ENCODE results near the gene NOC2L.

The NOC2L gene

DNA sequence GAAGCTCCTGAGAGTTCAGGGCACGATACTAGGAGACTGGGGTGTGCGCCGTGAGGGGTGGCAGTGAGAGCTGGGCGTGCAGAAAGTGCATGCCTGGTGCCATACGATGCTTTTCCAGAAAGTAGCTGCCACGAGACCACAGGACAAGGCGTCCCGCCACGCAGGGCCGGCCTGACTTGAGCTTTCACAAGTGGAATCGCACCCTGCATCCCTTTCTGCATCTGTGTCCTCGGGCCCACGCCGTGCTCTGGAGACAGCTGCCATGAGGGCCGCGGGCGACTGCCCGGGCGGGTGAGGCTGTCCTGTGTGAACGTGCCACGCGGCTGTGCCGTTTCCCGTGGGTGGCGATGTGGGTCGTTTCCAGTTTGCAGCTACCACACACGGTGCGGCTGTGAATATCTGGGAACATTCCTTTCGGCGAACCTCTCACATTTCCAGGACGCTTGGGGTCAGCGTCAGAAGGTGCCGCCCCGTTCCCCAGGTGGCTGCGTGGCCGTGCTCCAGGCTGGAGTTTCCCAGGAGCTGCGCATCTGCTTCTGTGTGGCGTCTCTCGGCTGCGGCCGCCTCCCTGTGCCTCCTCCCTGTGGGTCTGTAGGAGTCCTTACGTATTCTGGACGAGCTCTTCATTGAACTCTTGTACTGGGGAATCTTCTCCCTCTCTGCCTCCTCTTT is 23.8 kb upstream of the NOC2L start:
- H4K20me1 ChIP-seq (ENCODE audit: insufficient read depth, low read length) = no peaks in the 10 kb centered on the region
- H2AFZ ChIP-seq (ENCODE audit: low read length) = no peak overlapping the region
- no peak overlapping the region for H3K27ac ChIP-seq (ENCODE audit: low read depth, low read length, poor library complexity, severe bottlenecking)
- H3K4me1 ChIP-seq (ENCODE audit: insufficient read depth, low read length, severe bottlenecking) = no peaks in the 10 kb centered on the region
- H3K9ac ChIP-seq (ENCODE audit: low read length) = no peak overlapping the region
- no peaks in the 10 kb centered on the region for H3F3A ChIP-seq (ENCODE audit: insufficient read depth, low read length)
- no peaks in the 10 kb centered on the region for H3K9me3 ChIP-seq (ENCODE audit: low read length)
- no peaks in the 10 kb centered on the region for H3K79me2 ChIP-seq (ENCODE audit: insufficient read depth, low read length)
- H3K36me3 ChIP-seq (ENCODE audit: insufficient read depth, low read length) = no peaks in the 10 kb centered on the region
- no peaks in the 10 kb centered on the region; the same call in 1 of the 2 replicates for H3K27me3 ChIP-seq (ENCODE audit: insufficient read depth, low read length)
- H3K4me3 ChIP-seq (ENCODE audit: low read depth, low read length, poor library complexity, severe bottlenecking) = no peak overlapping the region
- TF ChIP-seq, protein P1, sequence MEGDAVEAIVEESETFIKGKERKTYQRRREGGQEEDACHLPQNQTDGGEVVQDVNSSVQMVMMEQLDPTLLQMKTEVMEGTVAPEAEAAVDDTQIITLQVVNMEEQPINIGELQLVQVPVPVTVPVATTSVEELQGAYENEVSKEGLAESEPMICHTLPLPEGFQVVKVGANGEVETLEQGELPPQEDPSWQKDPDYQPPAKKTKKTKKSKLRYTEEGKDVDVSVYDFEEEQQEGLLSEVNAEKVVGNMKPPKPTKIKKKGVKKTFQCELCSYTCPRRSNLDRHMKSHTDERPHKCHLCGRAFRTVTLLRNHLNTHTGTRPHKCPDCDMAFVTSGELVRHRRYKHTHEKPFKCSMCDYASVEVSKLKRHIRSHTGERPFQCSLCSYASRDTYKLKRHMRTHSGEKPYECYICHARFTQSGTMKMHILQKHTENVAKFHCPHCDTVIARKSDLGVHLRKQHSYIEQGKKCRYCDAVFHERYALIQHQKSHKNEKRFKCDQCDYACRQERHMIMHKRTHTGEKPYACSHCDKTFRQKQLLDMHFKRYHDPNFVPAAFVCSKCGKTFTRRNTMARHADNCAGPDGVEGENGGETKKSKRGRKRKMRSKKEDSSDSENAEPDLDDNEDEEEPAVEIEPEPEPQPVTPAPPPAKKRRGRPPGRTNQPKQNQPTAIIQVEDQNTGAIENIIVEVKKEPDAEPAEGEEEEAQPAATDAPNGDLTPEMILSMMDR (IDR thresholded peaks at IDR 0.05; ENCODE audit: low read length) = no peak
- TF ChIP-seq EZH2 (IDR thresholded peaks at IDR 0.05; ENCODE audit: borderline replicate concordance, low read length) = no peak
- no peaks in the 10 kb centered on the region for H3K9me2 ChIP-seq (ENCODE audit: low read depth, low read length)
- no peak overlapping the region for H3K4me2 ChIP-seq (ENCODE audit: low read length)

DNA sequence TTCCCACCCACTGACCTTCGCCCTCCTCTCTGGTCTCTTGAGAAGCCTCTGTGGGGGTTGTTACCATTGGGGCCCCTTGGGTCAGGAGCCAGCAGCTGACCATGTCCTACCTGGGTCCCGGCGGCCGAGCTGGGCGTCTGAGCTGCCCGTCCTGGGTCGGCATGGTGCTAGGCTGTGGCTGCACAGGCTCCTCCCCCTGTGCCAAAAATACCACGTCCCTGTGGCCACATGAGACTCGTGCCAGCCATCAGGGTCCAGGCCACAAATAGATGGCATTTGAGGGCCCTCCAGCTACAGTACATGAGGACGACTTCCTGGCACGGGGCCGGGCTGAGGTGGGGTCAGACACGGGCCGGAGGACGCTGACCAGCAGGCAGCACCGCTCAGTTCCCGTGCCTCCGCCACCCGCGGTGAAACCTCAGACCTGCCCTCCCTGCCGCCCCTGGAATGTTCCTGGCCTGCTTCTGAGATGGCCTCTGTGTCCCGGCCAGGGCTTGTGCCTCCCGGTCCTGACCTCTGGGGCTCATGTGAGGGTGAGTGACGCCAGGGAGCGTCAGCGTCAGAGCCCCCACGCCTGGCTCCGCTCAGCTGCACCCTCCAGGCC is 23.0 kb upstream of the NOC2L start, which contains the start of gene PERM1:
Gene PERM1, minus strand, starts transcription at position 139 of the 604 bp plus-strand sequence. CDS start 1,064 bp downstream, outside the sequence.
- Histone ChIP-seq H3K27me3 (ENCODE audit: insufficient read depth, low read length) (no peaks in the 10 kb centered on the region; the same call in 1 of the 2 replicates), H3K36me3 (ENCODE audit: insufficient read depth, low read length) (no peaks in the 10 kb centered on the region), H3K4me3 (ENCODE audit: low read depth, low read length, poor library complexity, severe bottlenecking) (no peak within 1 kb of the TSS), H3K4me1 (ENCODE audit: insufficient read depth, low read length, severe bottlenecking) (no peaks in the 10 kb centered on the region), H3K9me2 (ENCODE audit: low read depth, low read length) (no peaks in the 10 kb centered on the region), H3K9me3 (ENCODE audit: low read length) (no peaks in the 10 kb centered on the region), H3K79me2 (ENCODE audit: insufficient read depth, low read length) (no peaks in the 10 kb centered on the region), H3F3A (ENCODE audit: insufficient read depth, low read length) (no peaks in the 10 kb centered on the region), H3K9ac (ENCODE audit: low read length) (no peak within 1 kb of the TSS), H4K20me1 (ENCODE audit: insufficient read depth, low read length) (no peaks in the 10 kb centered on the region), H3K27ac (ENCODE audit: low read depth, low read length, poor library complexity, severe bottlenecking) (no peak within 1 kb of the TSS), H2AFZ (ENCODE audit: low read length) (no peak within 1 kb of the TSS), H3K4me2 (ENCODE audit: low read length) (no peak within 1 kb of the TSS)
- TF ChIP-seq, protein P1 (IDR thresholded peaks at IDR 0.05; ENCODE audit: low read length) = no peak
- TF ChIP-seq EZH2 (IDR thresholded peaks at IDR 0.05; ENCODE audit: borderline replicate concordance, low read length) = no peak

DNA sequence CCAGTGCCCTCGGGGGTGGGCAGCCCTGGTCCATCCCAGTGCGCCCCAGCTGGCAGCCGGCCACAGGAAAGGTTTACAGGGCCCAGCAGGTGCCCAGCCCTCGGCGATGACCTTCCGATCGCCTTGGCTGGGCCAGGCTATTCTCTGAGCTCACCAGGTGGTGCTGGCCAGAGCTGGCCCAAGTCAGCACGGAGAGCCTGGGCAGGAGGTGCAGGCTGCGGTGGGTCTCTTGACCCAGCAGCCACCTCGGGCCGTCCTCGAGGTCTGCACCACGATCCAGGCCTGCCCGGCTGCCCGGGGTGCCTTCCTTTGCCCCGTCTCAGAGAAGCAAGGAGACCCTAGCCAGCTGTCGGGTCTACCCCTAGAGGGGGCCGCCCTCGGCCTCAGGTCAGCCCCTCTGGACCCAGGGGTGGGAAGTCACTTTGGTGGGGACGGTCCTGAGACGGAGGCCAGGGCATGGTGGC is 22.5 kb upstream of the NOC2L start:
- H2AFZ ChIP-seq (ENCODE audit: low read length) = no peak overlapping the region
- no peaks in the 10 kb centered on the region for H3K9me2 ChIP-seq (ENCODE audit: low read depth, low read length)
- TF ChIP-seq, protein P1 (IDR thresholded peaks at IDR 0.05; ENCODE audit: low read length) = no peak
- TF ChIP-seq EZH2 (IDR thresholded peaks at IDR 0.05; ENCODE audit: borderline replicate concordance, low read length) = no peak
- no peak overlapping the region for H3K27ac ChIP-seq (ENCODE audit: low read depth, low read length, poor library complexity, severe bottlenecking)
- no peaks in the 10 kb centered on the region for H3K79me2 ChIP-seq (ENCODE audit: insufficient read depth, low read length)
- H3K4me2 ChIP-seq (ENCODE audit: low read length) = no peak overlapping the region
- no peaks in the 10 kb centered on the region for H3K9me3 ChIP-seq (ENCODE audit: low read length)
- H3K36me3 ChIP-seq (ENCODE audit: insufficient read depth, low read length) = no peaks in the 10 kb centered on the region
- H3K27me3 ChIP-seq (ENCODE audit: insufficient read depth, low read length) = no peaks in the 10 kb centered on the region; the same call in 1 of the 2 replicates
- no peaks in the 10 kb centered on the region for H3F3A ChIP-seq (ENCODE audit: insufficient read depth, low read length)
- no peak overlapping the region for H3K9ac ChIP-seq (ENCODE audit: low read length)
- no peaks in the 10 kb centered on the region for H3K4me1 ChIP-seq (ENCODE audit: insufficient read depth, low read length, severe bottlenecking)
- H4K20me1 ChIP-seq (ENCODE audit: insufficient read depth, low read length) = no peaks in the 10 kb centered on the region
- no peak overlapping the region for H3K4me3 ChIP-seq (ENCODE audit: low read depth, low read length, poor library complexity, severe bottlenecking)

Measured in OCI-LY1 (cell line).